ENCODE measurements around the gene TACC2. TPM values are rescaled to one million over a fixed set of nuclear protein-coding genes. Genes with fewer than 3 reads are reported as not detected.

Gene TACC2
- total and polyA plus RNA-seq, 2 donors (not counting 3 experiments of a cell fraction or from before 2014, with no cell fraction given), result 14.4 to 46.2 TPM

- Histone ChIP-seq H3K79me2 (ENCODE audit: control insufficient read depth, insufficient read depth, low read length) (no peaks in the 10 kb centered on the region), H3K4me3 (replicated peaks in 1 of 3; ENCODE audit: insufficient read depth in 1 of 3, low read depth in 1 of 3, low read length in 3 of 3) (no peak overlapping the region), H3K9me3 (replicated peaks; ENCODE audit: control insufficient read depth, insufficient read depth, low read length) (no peaks in the 10 kb centered on the region), H3K9ac (replicated peaks; ENCODE audit: extremely low read depth, insufficient read depth, low read length) (no peak overlapping the region), H3K9me1 (replicated peaks; ENCODE audit: control insufficient read depth, extremely low read depth, insufficient read depth, low read length) (no peaks in the 10 kb centered on the region), H3K36me3 (ENCODE audit: control insufficient read depth in 2 of 2, extremely low read depth in 1 of 2, insufficient read depth in 2 of 2, low read length in 2 of 2) (peaks cover 0 to 16% of the 10 kb centered on the region in 2 experiments), H3K4me2 (ENCODE audit: insufficient read depth, low read length) (no peak overlapping the region), H4K20me1 (replicated peaks; ENCODE audit: control insufficient read depth, extremely low read depth, insufficient read depth, low read length) (no peaks in the 10 kb centered on the region), H3K27ac (ENCODE audit: insufficient read depth, low read depth, low read length) (no peak overlapping the region), H2AFZ (ENCODE audit: low read depth, low read length) (no peak overlapping the region), H3K27me3 (ENCODE audit: control insufficient read depth in 2 of 2, insufficient read depth in 2 of 2, low read length in 2 of 2) (no peaks in the 10 kb centered on the region), H3K4me1 (ENCODE audit: control insufficient read depth, extremely low read depth, insufficient read depth, low read length) (no peaks in the 10 kb centered on the region)
- POLR2A ChIA-PET, result no interaction called here
- no peak for DNase-seq (ENCODE audit: low read depth, low spot score)
- no TSS peak for BruUV-seq (replicated peaks)
- no peak for FAIRE-seq
- dilution Hi-C loops (cut with MboI; ENCODE audit: extremely low pct_ligation_motif_present, low sequenced_read_pairs), result no loop called here
- intact Hi-C loops (cut with micrococcal nuclease), result no loop called here
- CTCF ChIA-PET, result no interaction called here
- no peak for TF ChIP-seq CTCF (IDR thresholded peaks at IDR 0.05; ENCODE audit: extremely low read depth in 1 of 2, insufficient read depth in 1 of 2, low read depth in 1 of 2, low read length in 2 of 2)
- no peak for TF ChIP-seq POLR2AphosphoS5 (IDR thresholded peaks at IDR 0.05; ENCODE audit: insufficient read depth, low read depth, low read length)
Measured at GRCh38 chr10:122216047-122216446, 227.1 kb downstream of the TACC2 start.

DNA sequence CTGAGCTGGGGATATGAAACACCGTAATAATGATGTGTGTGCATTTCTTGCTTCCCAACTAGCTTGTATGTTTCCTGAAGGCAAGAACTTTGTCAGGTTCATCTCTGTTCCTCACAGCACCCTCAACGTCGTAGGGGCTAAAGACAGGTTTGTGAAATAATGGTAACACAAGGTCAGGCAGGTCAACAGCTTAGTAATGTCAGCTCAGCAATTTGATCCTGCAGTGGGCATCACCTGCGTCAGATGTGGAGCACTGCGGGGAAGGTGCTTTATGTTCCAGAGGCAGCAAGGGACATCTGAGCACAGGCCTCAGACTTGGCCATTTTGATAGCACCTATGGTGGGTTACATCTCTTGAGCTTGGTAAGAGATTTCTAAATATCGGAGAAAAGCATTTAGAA, 230.4 kb downstream of the TACC2 start:
- Histone ChIP-seq H3K27ac (ENCODE audit: insufficient read depth, low read depth, low read length) (no peak overlapping the region), H2AFZ (ENCODE audit: low read depth, low read length) (no peak overlapping the region), H4K20me1 (replicated peaks; ENCODE audit: control insufficient read depth, extremely low read depth, insufficient read depth, low read length) (no peaks in the 10 kb centered on the region), H3K4me3 (replicated peaks in 1 of 3; ENCODE audit: insufficient read depth in 1 of 3, low read depth in 1 of 3, low read length in 3 of 3) (no peak overlapping the region), H3K4me1 (ENCODE audit: control insufficient read depth, extremely low read depth, insufficient read depth, low read length) (no peaks in the 10 kb centered on the region), H3K79me2 (ENCODE audit: control insufficient read depth, insufficient read depth, low read length) (no peaks in the 10 kb centered on the region), H3K9me1 (replicated peaks; ENCODE audit: control insufficient read depth, extremely low read depth, insufficient read depth, low read length) (no peaks in the 10 kb centered on the region), H3K4me2 (ENCODE audit: insufficient read depth, low read length) (no peak overlapping the region), H3K27me3 (ENCODE audit: control insufficient read depth in 2 of 2, insufficient read depth in 2 of 2, low read length in 2 of 2) (no peaks in the 10 kb centered on the region), H3K36me3 (ENCODE audit: control insufficient read depth in 2 of 2, extremely low read depth in 1 of 2, insufficient read depth in 2 of 2, low read length in 2 of 2) (peaks cover 0 to 11% of the 10 kb centered on the region in 2 experiments), H3K9ac (replicated peaks; ENCODE audit: extremely low read depth, insufficient read depth, low read length) (no peak overlapping the region), H3K9me3 (replicated peaks; ENCODE audit: control insufficient read depth, insufficient read depth, low read length) (no peaks in the 10 kb centered on the region)
- intact Hi-C loops (cut with micrococcal nuclease), result no loop called here
- TF ChIP-seq POLR2AphosphoS5 (IDR thresholded peaks at IDR 0.05; ENCODE audit: insufficient read depth, low read depth, low read length) (no peak), GATA2 (IDR thresholded peaks at IDR 0.05; ENCODE audit: insufficient read depth, insufficient read length, low read depth, low read length) (no peak), CTCF (IDR thresholded peaks at IDR 0.05; ENCODE audit: extremely low read depth in 1 of 2, insufficient read depth in 1 of 2, low read depth in 1 of 2, low read length in 2 of 2) (no peak), FOS (IDR thresholded peaks at IDR 0.05; ENCODE audit: borderline replicate concordance, insufficient read depth, low read length) (no peak), POLR2A (IDR thresholded peaks at IDR 0.05; ENCODE audit: low read depth, low read length) (no peak), EZH2 (IDR thresholded peaks at IDR 0.05; ENCODE audit: borderline replicate concordance, low read depth, low read length, severe bottlenecking) (no peak), MAX (IDR thresholded peaks at IDR 0.05; ENCODE audit: insufficient read depth, insufficient read length) (no peak), JUN (IDR thresholded peaks at IDR 0.05; ENCODE audit: borderline replicate concordance, insufficient read depth, insufficient read length, low read depth) (no peak), MYC (IDR thresholded peaks at IDR 0.05; ENCODE audit: low read depth, low read length) (no peak)
- ChIA-PET CTCF (interaction anchor here (1.3 kb wide), 1 partner anchor 10 kb away, joined by 3 read pairs; no protein-coding TSS in a partner anchor), POLR2A (no interaction called here)
- FAIRE-seq (no peak), DNase-seq (ENCODE audit: low read depth, low spot score) (no peak)
- BruUV-seq (replicated peaks), result no TSS peak
- dilution Hi-C loops (cut with MboI; ENCODE audit: extremely low pct_ligation_motif_present, low sequenced_read_pairs), result no loop called here
